WTC11 (cell line): ENCODE data around the gene ICAM1. TPM values are rescaled to one million over a fixed set of nuclear protein-coding genes. Genes with fewer than 3 reads are reported as not detected.

Source experiments
- ATAC-seq: fragments of 200-7000 bp; cut with Tn5 transposase; 2 replicates; pipeline ENCODE4 v1.10.0; 2021; ENCODE audit warnings: mild to moderate bottlenecking, moderate library complexity
- CTCF ChIA-PET: fragments of 300-600 bp; sonication (Branson Sonifier 250); formaldehyde crosslinking; loops from one replicate; lab custom pipeline; 2021; ENCODE audit warnings: antibody characterized with exemption; lab: Charles Lee
- POLR2A ChIA-PET: fragments of 350-600 bp; sonication (Branson Sonifier 250); formaldehyde crosslinking; loops from one replicate; lab custom pipeline; 2021; ENCODE audit warnings: antibody characterized with exemption; lab: Charles Lee
- DNase-seq: peaks from one replicate; pipeline ENCODE4 v3.0.0; 2021; ENCODE audit warnings: low spot score
- H3K27ac Mint-ChIP-seq: 2 replicates; pipeline ENCODE4 v1.8.0; 2021; ENCODE audit warnings: mixed read lengths
- H3K27me3 Mint-ChIP-seq: 2 replicates; pipeline ENCODE4 v1.8.0; 2021; ENCODE audit warnings: low read depth, mild to moderate bottlenecking, moderate library complexity, mixed read lengths
- H3K36me3 Mint-ChIP-seq: 2 replicates; pipeline ENCODE4 v1.8.0; 2021; ENCODE audit warnings: mixed read lengths
- H3K4me1 Mint-ChIP-seq: 2 replicates; pipeline ENCODE4 v1.8.0; 2022; ENCODE audit warnings: mixed read lengths
- H3K4me3 Mint-ChIP-seq: 2 replicates; pipeline ENCODE4 v1.8.0; 2021; ENCODE audit warnings: mild to moderate bottlenecking, moderate library complexity, mixed read lengths
- H3K9me3 Mint-ChIP-seq: 2 replicates; pipeline ENCODE4 v1.8.0; 2021; ENCODE audit warnings: mixed read lengths
- E2F4 ChIP-seq: sonication (generic); formaldehyde crosslinking; IDR thresholded peaks from 2 replicates; pipeline ENCODE4 v1.8.1; 2022; ENCODE audit warnings: low read depth, mild to moderate bottlenecking, moderate library complexity, missing genetic modification reagents, borderline replicate concordance
- FOXJ3 ChIP-seq: sonication (generic); formaldehyde crosslinking; IDR thresholded peaks from 2 replicates; pipeline ENCODE4 v1.9.0; 2021; ENCODE audit warnings: missing genetic modification reagents, mild to moderate bottlenecking, borderline replicate concordance
- GRHL2 ChIP-seq: fragments of 250-450 bp; sonication (Bioruptor Pico); IDR thresholded peaks from 2 replicates; pipeline ENCODE4 v1.8.0; 2022; ENCODE audit warnings: mild to moderate bottlenecking, moderate library complexity; ENCODE audit not compliant: insufficient replicate concordance, severe bottlenecking
- HMGXB4 ChIP-seq: sonication (generic); formaldehyde crosslinking; IDR thresholded peaks from 2 replicates; pipeline ENCODE4 v1.8.1; 2023; ENCODE audit warnings: mild to moderate bottlenecking, moderate library complexity, missing genetic modification reagents
- JUN ChIP-seq: sonication (generic); formaldehyde crosslinking; IDR thresholded peaks from 2 replicates; pipeline ENCODE4 v1.8.0; 2023; ENCODE audit warnings: mild to moderate bottlenecking, missing genetic modification reagents
- MXD4 ChIP-seq: fragments of 250-450 bp; sonication (Bioruptor Pico); IDR thresholded peaks from 2 replicates; pipeline ENCODE4 v1.8.0; 2021; ENCODE audit warnings: mild to moderate bottlenecking, moderate library complexity, borderline replicate concordance
- NR3C1 ChIP-seq: sonication (generic); formaldehyde crosslinking; conservative IDR thresholded peaks from 2 replicates; pipeline ENCODE4 v1.8.1; 2023; ENCODE audit warnings: low read depth, mild to moderate bottlenecking, missing genetic modification reagents
- OVOL2 ChIP-seq: fragments of 250-450 bp; sonication (Bioruptor Pico); IDR thresholded peaks from 2 replicates; pipeline ENCODE4 v1.9.0; 2021; ENCODE audit warnings: mild to moderate bottlenecking, borderline replicate concordance
- PRRX2 ChIP-seq: fragments of 250-450 bp; sonication (Bioruptor Pico); IDR thresholded peaks from 2 replicates; pipeline ENCODE4 v1.8.0; 2021; ENCODE audit warnings: mild to moderate bottlenecking
- RELA ChIP-seq: sonication (generic); formaldehyde crosslinking; IDR thresholded peaks from 2 replicates; pipeline ENCODE4 v1.8.1; 2022; ENCODE audit warnings: missing genetic modification reagents, mild to moderate bottlenecking, borderline replicate concordance
- SMAD3 ChIP-seq: sonication (generic); formaldehyde crosslinking; IDR thresholded peaks from 2 replicates; pipeline ENCODE4 v1.8.0; 2022; ENCODE audit warnings: missing genetic modification reagents, mild to moderate bottlenecking, borderline replicate concordance
- TP53 ChIP-seq: sonication (generic); formaldehyde crosslinking; IDR thresholded peaks from 2 replicates; pipeline ENCODE4 v1.8.1; 2023; ENCODE audit warnings: mild to moderate bottlenecking, missing genetic modification reagents
- total RNA-seq: library from RNA; stranded (reverse); gene quantifications from 3 replicates; pipeline ENCODE4 v1.2.3, GENCODE V29; 2021
- TF ChIP-seq, protein P1 (sequence below): fragments of 250-450 bp; sonication (Bioruptor Pico); conservative IDR thresholded peaks from 2 replicates; pipeline ENCODE4 v1.9.0; 2021; ENCODE audit warnings: mild to moderate bottlenecking
- TF ChIP-seq, protein P2 (sequence below): sonication (generic); formaldehyde crosslinking; IDR thresholded peaks from 2 replicates; pipeline ENCODE4 v1.8.0; 2022; ENCODE audit warnings: mild to moderate bottlenecking, missing genetic modification reagents
- TF ChIP-seq, protein P3 (sequence below): sonication (generic); formaldehyde crosslinking; IDR thresholded peaks from 2 replicates; pipeline ENCODE4 v1.8.1; 2022; ENCODE audit warnings: missing genetic modification reagents, borderline replicate concordance
- TF ChIP-seq, protein P4 (sequence below): sonication (generic); formaldehyde crosslinking; IDR thresholded peaks from 2 replicates; pipeline ENCODE4 v1.8.0; 2022; ENCODE audit warnings: missing genetic modification reagents

ICAM1 gene
- total RNA-seq, 1 experiment from 2014 or later, result 3.8 TPM

DNA sequence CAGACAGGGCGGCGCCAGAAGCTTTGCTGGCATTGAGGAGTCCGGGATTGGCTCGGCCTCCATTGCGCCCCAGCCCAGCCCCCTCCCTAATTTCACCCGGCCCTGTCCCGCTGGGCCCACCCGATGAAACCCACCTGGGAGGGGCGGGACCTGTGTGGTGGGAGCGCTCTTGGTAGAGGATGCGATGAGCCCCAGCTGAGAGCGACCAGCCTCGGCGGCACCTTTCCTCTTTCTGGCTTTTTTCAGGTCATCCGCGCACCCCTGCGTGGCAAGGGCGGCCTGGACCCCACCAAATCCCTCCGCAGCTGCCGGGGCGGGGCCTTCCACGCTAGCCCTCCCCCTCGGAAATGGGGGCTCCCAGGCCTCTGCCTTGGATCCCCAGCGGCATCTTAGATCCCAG, 38.5 kb downstream of the ICAM1 start, which contains the start of gene ZGLP1:
Gene ZGLP1, minus strand, starts transcription at position 393 of the 400 bp plus-strand sequence.
- DNase-seq, result no peak
- no peaks in the 10 kb centered on the region for H3K27me3 Mint-ChIP-seq
- no peaks in the 10 kb centered on the region for H3K36me3 Mint-ChIP-seq
- no peak within 1 kb of the TSS for H3K27ac Mint-ChIP-seq
- TF ChIP-seq, protein P1, sequence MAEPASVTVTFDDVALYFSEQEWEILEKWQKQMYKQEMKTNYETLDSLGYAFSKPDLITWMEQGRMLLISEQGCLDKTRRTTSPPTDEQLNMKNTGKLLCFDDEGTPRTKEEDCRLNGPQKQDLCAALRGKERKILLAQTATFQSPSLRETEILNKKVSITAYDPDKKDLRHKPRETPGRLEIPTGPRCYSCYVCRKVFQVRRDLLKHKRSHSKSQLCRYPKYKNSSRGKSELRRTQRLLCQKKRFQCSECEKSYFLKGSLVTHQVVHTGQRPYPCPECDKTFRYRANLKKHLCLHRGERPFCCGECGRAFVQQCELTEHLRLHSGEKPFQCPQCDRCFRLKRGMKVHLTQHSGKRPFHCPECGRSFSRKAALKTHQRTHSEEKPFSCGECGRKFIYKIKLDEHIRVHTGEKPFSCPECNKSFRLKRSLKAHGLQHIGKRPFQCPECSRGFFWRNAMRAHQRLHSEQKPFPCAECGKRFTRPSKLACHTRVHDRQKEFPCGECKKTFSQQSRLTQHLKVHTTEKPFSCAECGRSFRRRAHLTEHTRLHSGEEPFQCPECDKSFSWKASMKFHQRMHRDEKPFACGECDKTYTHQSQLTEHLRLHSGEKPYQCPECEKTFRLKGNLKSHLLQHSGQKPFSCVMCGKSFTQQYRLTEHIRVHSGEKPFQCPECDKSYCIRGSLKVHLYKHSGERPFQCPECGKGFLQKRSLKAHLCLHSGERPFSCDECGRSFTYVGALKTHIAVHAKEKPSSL (CRISPR knock-in tag), result no peak
- TF ChIP-seq, protein P2, sequence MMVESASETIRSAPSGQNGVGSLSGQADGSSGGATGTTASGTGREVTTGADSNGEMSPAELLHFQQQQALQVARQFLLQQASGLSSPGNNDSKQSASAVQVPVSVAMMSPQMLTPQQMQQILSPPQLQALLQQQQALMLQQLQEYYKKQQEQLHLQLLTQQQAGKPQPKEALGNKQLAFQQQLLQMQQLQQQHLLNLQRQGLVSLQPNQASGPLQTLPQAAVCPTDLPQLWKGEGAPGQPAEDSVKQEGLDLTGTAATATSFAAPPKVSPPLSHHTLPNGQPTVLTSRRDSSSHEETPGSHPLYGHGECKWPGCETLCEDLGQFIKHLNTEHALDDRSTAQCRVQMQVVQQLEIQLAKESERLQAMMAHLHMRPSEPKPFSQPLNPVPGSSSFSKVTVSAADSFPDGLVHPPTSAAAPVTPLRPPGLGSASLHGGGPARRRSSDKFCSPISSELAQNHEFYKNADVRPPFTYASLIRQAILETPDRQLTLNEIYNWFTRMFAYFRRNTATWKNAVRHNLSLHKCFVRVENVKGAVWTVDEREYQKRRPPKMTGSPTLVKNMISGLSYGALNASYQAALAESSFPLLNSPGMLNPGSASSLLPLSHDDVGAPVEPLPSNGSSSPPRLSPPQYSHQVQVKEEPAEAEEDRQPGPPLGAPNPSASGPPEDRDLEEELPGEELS (CRISPR knock-in tag), result no peak
- TF ChIP-seq, protein P3, sequence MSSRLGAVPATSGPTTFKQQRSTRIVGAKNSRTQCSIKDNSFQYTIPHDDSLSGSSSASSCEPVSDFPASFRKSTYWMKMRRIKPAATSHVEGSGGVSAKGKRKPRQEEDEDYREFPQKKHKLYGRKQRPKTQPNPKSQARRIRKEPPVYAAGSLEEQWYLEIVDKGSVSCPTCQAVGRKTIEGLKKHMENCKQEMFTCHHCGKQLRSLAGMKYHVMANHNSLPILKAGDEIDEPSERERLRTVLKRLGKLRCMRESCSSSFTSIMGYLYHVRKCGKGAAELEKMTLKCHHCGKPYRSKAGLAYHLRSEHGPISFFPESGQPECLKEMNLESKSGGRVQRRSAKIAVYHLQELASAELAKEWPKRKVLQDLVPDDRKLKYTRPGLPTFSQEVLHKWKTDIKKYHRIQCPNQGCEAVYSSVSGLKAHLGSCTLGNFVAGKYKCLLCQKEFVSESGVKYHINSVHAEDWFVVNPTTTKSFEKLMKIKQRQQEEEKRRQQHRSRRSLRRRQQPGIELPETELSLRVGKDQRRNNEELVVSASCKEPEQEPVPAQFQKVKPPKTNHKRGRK (CRISPR knock-in tag), result no peak
- TF ChIP-seq, protein P4, sequence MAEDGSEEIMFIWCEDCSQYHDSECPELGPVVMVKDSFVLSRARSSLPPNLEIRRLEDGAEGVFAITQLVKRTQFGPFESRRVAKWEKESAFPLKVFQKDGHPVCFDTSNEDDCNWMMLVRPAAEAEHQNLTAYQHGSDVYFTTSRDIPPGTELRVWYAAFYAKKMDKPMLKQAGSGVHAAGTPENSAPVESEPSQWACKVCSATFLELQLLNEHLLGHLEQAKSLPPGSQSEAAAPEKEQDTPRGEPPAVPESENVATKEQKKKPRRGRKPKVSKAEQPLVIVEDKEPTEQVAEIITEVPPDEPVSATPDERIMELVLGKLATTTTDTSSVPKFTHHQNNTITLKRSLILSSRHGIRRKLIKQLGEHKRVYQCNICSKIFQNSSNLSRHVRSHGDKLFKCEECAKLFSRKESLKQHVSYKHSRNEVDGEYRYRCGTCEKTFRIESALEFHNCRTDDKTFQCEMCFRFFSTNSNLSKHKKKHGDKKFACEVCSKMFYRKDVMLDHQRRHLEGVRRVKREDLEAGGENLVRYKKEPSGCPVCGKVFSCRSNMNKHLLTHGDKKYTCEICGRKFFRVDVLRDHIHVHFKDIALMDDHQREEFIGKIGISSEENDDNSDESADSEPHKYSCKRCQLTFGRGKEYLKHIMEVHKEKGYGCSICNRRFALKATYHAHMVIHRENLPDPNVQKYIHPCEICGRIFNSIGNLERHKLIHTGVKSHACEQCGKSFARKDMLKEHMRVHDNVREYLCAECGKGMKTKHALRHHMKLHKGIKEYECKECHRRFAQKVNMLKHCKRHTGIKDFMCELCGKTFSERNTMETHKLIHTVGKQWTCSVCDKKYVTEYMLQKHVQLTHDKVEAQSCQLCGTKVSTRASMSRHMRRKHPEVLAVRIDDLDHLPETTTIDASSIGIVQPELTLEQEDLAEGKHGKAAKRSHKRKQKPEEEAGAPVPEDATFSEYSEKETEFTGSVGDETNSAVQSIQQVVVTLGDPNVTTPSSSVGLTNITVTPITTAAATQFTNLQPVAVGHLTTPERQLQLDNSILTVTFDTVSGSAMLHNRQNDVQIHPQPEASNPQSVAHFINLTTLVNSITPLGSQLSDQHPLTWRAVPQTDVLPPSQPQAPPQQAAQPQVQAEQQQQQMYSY (CRISPR knock-in tag), result no peak
- TF ChIP-seq TP53 (no peak), JUN (CRISPR knock-in tag) (no peak), RELA (CRISPR knock-in tag) (no peak), PRRX2 (no peak), SMAD3 (CRISPR knock-in tag) (no peak), GRHL2 (no peak), FOXJ3 (CRISPR knock-in tag) (no peak), OVOL2 (CRISPR knock-in tag) (no peak), HMGXB4 (CRISPR knock-in tag) (no peak), MXD4 (CRISPR knock-in tag) (no peak), E2F4 (no peak), NR3C1 (CRISPR knock-in tag) (no peak)
- H3K4me3 Mint-ChIP-seq, result no peak within 1 kb of the TSS
- no peak for ATAC-seq
- peaks cover 2% of the 10 kb centered on the region for H3K4me1 Mint-ChIP-seq
- CTCF ChIA-PET, result interaction anchor here (1.7 kb wide), 1 partner anchor 50 kb away, joined by 6 read pairs; no protein-coding TSS in a partner anchor
- POLR2A ChIA-PET, result interaction anchor here (1.2 kb wide), 1 partner anchor 14 kb away, joined by 4 read pairs; no protein-coding TSS in a partner anchor
- H3K9me3 Mint-ChIP-seq, result no peaks in the 10 kb centered on the region
